Nephron progenitor cell (in vitro differentiated cells): ENCODE results near the gene ABI3.

Experiments used
- DNase-seq: peaks from one replicate; pipeline ENCODE4 v3.0.0; 2021
- H3K27ac Mint-ChIP-seq: 2 replicates; pipeline ENCODE4 v1.8.0; 2021; ENCODE audit warnings: mild to moderate bottlenecking, moderate library complexity, mixed read lengths
- H3K27me3 Mint-ChIP-seq: 2 replicates; pipeline ENCODE4 v1.8.0; 2021; ENCODE audit warnings: mild to moderate bottlenecking, low read depth, mixed read lengths; ENCODE audit not compliant: poor library complexity
- H3K36me3 Mint-ChIP-seq: 2 replicates; pipeline ENCODE4 v1.8.0; 2021; ENCODE audit warnings: low read depth, mixed read lengths
- H3K4me1 Mint-ChIP-seq: 2 replicates; pipeline ENCODE4 v1.8.0; 2021; ENCODE audit warnings: mixed read lengths
- H3K4me3 Mint-ChIP-seq: 2 replicates; pipeline ENCODE4 v1.8.0; 2021; ENCODE audit warnings: mild to moderate bottlenecking, moderate library complexity, mixed read lengths
- H3K9me3 Mint-ChIP-seq: 2 replicates; pipeline ENCODE4 v1.8.0; 2021; ENCODE audit warnings: mild to moderate bottlenecking, moderate library complexity, mixed read lengths
- CTCF ChIP-seq: fragments of 200-600 bp; sonication (generic); IDR thresholded peaks from 2 replicates; pipeline ENCODE4 v1.5.0; 2021; ENCODE audit warnings: antibody characterized with exemption

Gene ABI3

GRCh38 chr17:49241692-49242397 lies 31.3 kb downstream of the ABI3 start:
- Mint-ChIP-seq H3K27ac (no peak overlapping the region), H3K36me3 (no peaks in the 10 kb centered on the region), H3K9me3 (no peaks in the 10 kb centered on the region), H3K4me1 (no peaks in the 10 kb centered on the region), H3K4me3 (no peak overlapping the region), H3K27me3 (peaks cover 26% of the 10 kb centered on the region)
- no peak for DNase-seq
- no peak for TF ChIP-seq CTCF

DNA sequence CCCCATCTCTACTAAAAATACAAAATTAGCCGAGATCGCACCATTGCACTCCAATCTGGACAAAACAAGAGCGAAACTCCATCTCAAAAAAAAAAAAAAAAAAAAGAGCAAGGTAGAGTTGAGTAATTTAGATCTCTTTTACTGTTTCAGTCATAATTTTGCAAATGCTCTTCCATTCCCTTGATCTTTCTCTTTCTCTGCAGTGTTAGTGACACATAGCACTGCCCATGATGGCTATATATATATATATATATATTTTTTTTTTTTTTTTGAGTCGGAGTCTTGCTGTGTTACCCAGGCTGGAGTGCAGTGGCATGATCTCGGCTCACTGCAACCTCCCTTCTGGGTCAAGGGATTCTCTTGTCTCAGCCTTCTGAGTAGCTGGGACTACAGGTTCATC lies 32.3 kb downstream of the ABI3 start:
- Mint-ChIP-seq H3K27me3 (peaks cover 26% of the 10 kb centered on the region), H3K27ac (no peak overlapping the region), H3K4me3 (no peak overlapping the region), H3K9me3 (no peaks in the 10 kb centered on the region), H3K36me3 (no peaks in the 10 kb centered on the region), H3K4me1 (no peaks in the 10 kb centered on the region)
- TF ChIP-seq CTCF, result no peak
- no peak for DNase-seq

DNA sequence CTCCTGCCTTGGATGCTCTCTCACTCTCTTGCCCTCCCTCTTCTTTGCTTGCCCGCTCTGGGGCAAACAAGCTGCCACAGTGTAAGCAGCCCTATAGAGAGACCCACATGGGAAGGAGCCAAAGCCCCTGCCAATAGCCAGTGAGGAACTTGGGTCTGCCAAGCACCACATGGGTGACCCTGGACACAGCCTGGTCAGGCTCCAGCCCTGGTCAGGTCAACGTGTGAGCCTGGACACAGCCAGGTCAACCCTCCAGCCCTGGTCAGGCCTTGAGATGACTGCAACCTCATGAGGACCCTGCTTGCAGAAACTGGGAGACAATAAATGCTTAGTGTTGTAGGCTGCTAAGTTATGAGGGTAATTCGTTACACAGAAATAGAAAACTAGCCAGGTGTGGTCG lies 34.3 kb downstream of the ABI3 start:
- Mint-ChIP-seq H3K4me1 (peaks cover 6% of the 10 kb centered on the region), H3K27me3 (peaks cover 17% of the 10 kb centered on the region), H3K9me3 (no peaks in the 10 kb centered on the region), H3K27ac (no peak overlapping the region), H3K4me3 (no peak overlapping the region), H3K36me3 (no peaks in the 10 kb centered on the region)
- DNase-seq, result no peak
- no peak for TF ChIP-seq CTCF

- no peak for DNase-seq
- H3K27ac Mint-ChIP-seq, result no peak overlapping the region
- peaks cover 13% of the 10 kb centered on the region for H3K4me1 Mint-ChIP-seq
- H3K9me3 Mint-ChIP-seq, result no peaks in the 10 kb centered on the region
- peaks cover 22% of the 10 kb centered on the region for H3K27me3 Mint-ChIP-seq
- no peak for TF ChIP-seq CTCF
- H3K4me3 Mint-ChIP-seq, result no peak overlapping the region
- no peaks in the 10 kb centered on the region for H3K36me3 Mint-ChIP-seq
Observed at GRCh38 chr17:49247944-49248343, 37.4 kb downstream of the ABI3 start.

DNA sequence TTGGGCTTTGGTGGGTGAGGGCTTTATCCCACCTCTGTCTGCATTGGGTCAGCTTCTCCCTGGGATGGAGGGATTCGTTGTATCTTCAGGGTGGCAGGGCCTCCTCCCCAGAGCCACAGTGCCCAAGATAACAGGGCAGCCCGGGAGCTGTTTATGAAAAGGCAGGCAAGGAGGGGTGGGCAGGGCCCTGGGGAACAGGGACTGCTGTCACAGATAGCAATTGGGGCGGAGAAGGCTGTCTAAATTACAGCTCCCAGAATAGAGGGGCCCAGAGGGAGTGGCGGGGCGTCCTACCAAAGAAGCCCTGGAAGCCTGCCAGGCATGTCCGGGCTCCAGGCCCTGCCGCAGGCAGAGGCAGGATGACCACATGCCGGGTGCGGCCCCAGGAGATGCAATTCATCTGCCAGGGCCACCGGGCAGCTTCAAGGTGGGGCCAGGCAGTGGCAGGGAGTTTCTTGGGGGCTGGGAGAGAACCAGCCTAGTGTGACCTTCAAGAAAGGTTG lies 38.8 kb downstream of the ABI3 start:
- H3K4me3 Mint-ChIP-seq, result no peak overlapping the region
- TF ChIP-seq CTCF, result no peak
- no peaks in the 10 kb centered on the region for H3K36me3 Mint-ChIP-seq
- H3K27ac Mint-ChIP-seq, result peak overlapping the region; percentile 92
- no peaks in the 10 kb centered on the region for H3K9me3 Mint-ChIP-seq
- H3K27me3 Mint-ChIP-seq, result peaks cover 17% of the 10 kb centered on the region
- peaks cover 17% of the 10 kb centered on the region for H3K4me1 Mint-ChIP-seq
- no peak for DNase-seq
